ENCODE measurements around the gene THBS3.
"Not testable (repeated sequence)": the region's sequence is repeated elsewhere in the genome, so short reads cannot be mapped to it uniquely, and the experiment has no call there.

The THBS3 gene

DNA sequence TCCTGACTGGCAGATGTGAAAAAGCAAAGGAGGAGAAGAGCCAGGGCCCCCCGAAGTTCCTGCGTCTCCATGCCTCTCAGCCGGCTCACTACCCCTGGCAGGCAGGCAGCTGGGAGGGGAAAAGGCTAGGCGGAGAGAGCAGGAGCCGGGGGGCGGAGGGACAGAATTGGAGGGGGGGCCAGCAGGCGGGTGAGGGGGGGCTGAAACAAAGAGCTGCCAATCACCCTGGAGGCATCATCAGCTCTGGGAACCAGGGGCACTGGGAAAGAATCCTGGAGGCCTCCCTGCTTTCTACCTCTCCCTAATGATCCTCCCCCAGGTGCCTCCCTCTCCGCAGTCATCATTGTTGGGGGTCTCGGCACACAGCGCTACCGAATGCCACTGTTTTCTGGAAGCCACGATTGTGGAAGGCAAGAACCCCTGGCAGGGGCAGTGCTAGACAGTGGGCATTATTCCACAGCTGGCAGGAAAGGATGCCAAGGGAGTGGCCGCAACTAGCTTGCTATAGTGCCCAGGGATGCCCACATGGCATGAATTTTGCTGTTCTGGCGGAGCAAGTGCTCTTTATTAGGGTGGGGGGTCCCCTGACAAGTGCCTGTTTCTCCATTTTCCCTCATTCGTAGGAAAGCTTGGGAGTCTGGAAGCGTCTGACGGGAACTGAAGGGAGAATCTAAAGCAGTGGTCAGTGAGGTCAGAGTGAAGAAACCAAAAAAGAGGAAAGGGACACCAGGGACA, at the start of gene THBS3:
Gene THBS3, minus strand, starts transcription at position 92 of the 735 bp plus-strand sequence. Its CDS starts 21 bp downstream, at position 71.
- Mint-ChIP-seq H3K36me3 (peaks cover 3% of the 10 kb centered on the region), H3K27me3 (no peaks in the 10 kb centered on the region), H3K9me3 (no peaks in the 10 kb centered on the region), H3K27ac (peak within 1 kb of the TSS; percentile 89), H3K4me1 (peaks cover 29% of the 10 kb centered on the region), H3K4me3 (peak within 1 kb of the TSS; percentile 79)
- CTCF ChIA-PET = interaction anchor here (1.3 to 5.4 kb wide), 7 partner anchors 15 to 54 kb away, joined by 5 to 69 read pairs (median 19); partner anchors contain the start of genes KRTCAP2 and SCAMP3
- no peak for DNase-seq

DNA sequence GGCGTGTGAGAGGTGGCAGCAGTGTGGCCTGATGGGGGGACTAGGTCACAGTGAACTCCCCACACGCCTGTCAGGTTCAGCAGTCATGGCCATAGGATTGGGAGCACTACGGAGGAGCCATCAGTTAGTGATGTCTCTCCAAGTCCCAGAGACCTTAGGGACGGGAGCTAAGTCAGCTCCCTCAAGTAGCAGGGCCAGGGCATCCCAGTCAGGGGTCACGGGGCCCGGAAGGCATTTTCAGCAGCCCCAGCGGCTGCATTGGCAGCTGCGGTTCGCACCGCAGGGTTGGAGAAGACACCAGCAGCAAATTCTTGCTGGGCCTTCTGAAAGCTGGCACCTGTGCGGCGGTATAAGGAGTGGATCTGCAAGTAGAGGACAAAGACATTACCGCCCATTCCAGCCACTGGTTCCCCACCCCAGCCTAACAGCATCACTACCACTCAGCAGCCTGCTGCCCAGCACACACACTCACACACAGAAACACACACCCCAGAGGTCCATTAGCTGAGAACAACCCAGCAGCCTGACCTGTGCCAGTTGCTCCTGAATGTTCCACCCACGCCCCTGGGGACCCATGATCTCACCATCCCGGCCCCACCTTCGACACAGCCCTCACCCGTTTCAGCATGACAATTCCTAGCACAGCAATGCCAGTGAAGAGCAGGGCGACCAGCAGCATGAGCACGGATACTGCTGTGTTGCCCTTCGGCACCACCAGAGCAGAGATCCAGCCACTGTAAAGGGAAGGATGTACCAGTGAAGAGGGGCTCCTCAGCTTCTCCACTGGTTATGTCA, 48.6 kb upstream of the THBS3 start:
- CTCF ChIA-PET = interaction anchor here (1.1 to 1.6 kb wide), 3 partner anchors 16 to 67 kb away, joined by 3 to 6 read pairs (median 4); partner anchors contain the start of gene CLK2
- Mint-ChIP-seq H3K4me1 (peaks cover 50% of the 10 kb centered on the region), H3K36me3 (peaks cover 31% of the 10 kb centered on the region), H3K4me3 (peak overlapping the region; percentile 79), H3K27me3 (no peaks in the 10 kb centered on the region), H3K27ac (no peak overlapping the region), H3K9me3 (no peaks in the 10 kb centered on the region)
- DNase-seq = no peak

DNA sequence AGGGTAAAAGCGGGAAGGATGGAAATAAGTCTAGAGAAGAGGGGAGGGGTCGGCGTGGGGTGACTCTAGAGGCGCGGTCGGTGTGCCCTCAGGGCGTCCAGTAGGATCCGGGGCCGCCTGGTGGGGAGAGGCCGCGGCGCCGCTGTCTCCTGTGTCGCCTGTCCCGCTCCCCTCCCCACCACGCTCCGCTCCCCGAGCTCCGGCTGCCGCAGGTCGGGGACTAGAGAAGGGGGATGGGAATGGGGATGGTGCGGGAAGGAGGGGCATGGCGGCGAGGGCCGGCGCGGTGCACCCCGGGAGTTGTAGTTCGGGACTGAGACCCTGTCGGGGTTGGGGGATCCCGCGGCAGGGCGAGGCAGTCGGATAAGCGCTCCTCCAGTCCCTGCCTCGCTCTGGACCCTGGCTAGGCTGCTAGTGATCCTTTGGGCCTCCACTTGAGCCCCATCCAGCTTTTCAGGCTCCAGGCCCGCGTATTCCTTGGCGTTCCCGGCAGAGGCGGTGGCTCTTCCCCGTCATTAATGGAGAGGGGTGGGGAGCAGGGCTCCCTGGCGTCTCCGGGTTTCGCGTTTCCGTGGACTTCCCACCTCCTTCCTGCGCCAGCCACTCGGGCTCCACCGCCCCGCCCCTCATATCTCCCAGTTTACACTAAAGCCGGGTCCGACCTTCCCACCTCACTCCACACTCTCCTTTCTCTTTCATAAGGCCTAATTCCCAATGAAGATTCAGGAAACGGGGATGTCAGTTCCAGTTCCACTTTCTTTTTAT, 47.7 kb upstream of the THBS3 start, which contains the start of gene ENTREP3:
Gene ENTREP3, minus strand, starts transcription at position 241 of the 765 bp plus-strand sequence. CDS start 606 bp downstream, outside the sequence.
- peaks cover 24% of the 10 kb centered on the region for H3K36me3 Mint-ChIP-seq
- CTCF ChIA-PET = interaction anchor here (1.1 to 1.6 kb wide), 3 partner anchors 17 to 68 kb away, joined by 3 to 6 read pairs (median 4); partner anchors contain the start of gene CLK2
- no peaks in the 10 kb centered on the region for H3K9me3 Mint-ChIP-seq
- no peaks in the 10 kb centered on the region for H3K27me3 Mint-ChIP-seq
- peak within 1 kb of the TSS; percentile 79 for H3K4me3 Mint-ChIP-seq
- peak; percentile 88 for DNase-seq
- H3K4me1 Mint-ChIP-seq = peaks cover 50% of the 10 kb centered on the region
- H3K27ac Mint-ChIP-seq = peak within 1 kb of the TSS; percentile 68

DNA sequence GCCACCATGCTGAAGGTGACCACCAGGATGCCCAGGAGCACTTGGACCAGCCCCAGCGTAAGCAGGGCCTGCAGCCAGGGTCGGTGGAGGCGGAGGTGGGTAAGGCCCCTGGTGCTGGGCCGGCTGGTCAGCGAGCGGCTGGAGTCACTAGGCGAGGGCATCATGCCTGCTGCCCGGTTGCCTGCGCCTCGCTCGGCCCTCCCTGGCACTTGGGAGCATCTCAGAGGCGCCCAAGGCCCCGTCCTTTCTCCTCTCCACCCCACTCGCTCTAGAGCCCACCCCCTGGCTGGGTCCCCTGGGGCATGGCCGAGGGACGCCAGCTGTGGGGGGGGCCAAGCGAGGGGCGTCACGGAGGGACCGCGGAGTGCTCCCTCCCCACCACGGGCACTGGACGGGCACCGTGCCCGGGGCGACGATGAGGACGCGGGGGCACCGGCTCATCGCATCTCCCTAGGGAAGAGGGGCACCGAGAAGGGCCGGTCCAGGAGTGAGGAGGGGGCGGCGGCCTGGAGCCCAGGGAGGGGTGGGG, 47.1 kb upstream of the THBS3 start:
- Mint-ChIP-seq H3K4me3 (peak overlapping the region; percentile 79), H3K27me3 (no peaks in the 10 kb centered on the region), H3K36me3 (peaks cover 19% of the 10 kb centered on the region), H3K4me1 (peaks cover 49% of the 10 kb centered on the region), H3K9me3 (no peaks in the 10 kb centered on the region), H3K27ac (no peak overlapping the region)
- CTCF ChIA-PET = no interaction called here
- DNase-seq = no peak

DNA sequence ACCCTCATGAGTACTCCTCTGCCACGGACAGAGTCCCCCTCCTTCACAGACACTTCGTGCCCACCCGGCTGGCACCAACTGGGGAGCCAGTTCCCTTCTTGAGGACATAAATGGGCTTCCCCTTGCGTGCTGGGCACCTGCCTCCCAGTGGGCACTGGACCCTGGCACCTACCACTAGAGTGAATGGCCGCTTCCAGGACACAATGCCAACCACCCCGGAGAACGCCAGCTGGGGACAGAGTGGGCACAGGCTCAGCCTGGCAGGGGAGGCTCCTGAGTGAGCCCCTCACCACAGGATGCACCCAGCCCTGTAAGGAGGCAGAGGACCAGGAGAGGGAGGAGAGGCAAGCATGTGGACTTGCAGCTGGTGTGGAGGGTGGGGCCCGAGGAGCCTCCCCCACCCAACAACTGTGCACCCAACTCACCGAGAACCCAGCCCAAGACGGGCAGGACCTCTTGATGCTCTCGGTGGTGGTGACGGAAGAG, 46.6 kb upstream of the THBS3 start:
- no peak for DNase-seq
- no peaks in the 10 kb centered on the region for H3K9me3 Mint-ChIP-seq
- H3K27me3 Mint-ChIP-seq = no peaks in the 10 kb centered on the region
- peak overlapping the region; percentile 79 for H3K4me3 Mint-ChIP-seq
- H3K4me1 Mint-ChIP-seq = peaks cover 45% of the 10 kb centered on the region
- CTCF ChIA-PET = no interaction called here
- peaks cover 19% of the 10 kb centered on the region for H3K36me3 Mint-ChIP-seq
- H3K27ac Mint-ChIP-seq = peak overlapping the region; percentile 68

DNA sequence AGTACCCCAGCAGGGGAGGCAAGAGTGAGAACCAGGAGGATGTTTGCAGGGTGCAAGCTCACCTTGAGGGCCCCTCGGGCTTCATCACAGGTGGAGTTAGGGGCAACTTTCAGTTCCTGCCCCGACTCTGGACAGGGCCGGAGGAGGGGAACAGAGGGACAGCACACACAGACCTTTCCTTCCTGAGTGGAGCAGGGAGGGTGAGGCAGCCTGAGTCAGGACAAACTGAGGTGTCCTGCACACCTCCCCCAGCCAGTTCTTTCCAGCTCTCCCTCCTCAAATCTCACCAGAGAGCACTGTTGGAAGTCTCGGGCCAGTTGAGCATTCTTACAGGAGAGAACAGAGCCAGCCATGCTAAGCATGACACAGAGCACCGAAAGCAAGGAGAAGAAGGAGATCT, 46.1 kb upstream of the THBS3 start:
- no peaks in the 10 kb centered on the region for H3K9me3 Mint-ChIP-seq
- H3K27ac Mint-ChIP-seq = no peak overlapping the region
- H3K27me3 Mint-ChIP-seq = no peaks in the 10 kb centered on the region
- peaks cover 45% of the 10 kb centered on the region for H3K4me1 Mint-ChIP-seq
- peak overlapping the region; percentile 79 for H3K4me3 Mint-ChIP-seq
- DNase-seq = no peak
- peaks cover 19% of the 10 kb centered on the region for H3K36me3 Mint-ChIP-seq
- CTCF ChIA-PET = no interaction called here

DNA sequence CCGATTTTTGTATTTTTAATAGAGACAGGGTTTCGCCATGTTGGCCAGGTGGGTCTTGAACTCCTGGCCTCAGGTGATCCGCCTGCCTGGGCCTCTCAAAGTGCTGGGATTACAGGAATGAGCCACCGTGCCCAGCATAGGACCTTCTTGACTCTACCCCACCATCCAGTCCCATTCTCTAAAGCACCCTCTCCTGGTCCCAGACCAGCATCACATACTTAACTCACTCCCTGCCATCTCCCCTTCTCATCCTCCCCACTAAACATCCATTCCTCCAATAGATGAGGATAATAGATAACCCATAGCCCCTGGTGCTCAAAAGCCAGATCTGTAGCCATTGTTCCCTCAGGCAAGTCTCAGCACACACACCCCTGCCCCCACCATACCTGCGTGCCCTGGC, 45.5 kb upstream of the THBS3 start:
- H3K27ac Mint-ChIP-seq = no peak overlapping the region

DNA sequence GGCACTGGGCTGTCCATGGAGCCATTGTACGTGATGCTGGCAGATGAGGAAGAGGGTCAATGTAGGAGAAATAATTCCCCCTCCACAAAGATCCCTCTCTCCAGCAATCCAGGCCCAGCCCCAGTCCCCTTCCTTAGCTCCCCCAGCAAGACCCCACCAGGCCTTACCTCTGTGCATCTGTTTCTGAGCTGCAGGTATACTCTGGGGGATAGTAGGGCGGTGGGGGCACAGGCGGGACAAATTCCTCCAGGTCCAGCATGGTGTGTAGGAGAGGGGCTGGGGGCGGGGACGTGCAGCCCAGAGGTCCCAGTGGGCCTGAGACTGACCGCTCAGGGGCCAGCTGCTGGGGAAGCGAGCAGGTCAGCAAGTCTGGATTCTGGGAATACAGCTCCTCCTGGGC, 43.9 kb upstream of the THBS3 start:
- H3K9me3 Mint-ChIP-seq = no peaks in the 10 kb centered on the region
- peaks cover 4% of the 10 kb centered on the region for H3K36me3 Mint-ChIP-seq
- no peaks in the 10 kb centered on the region for H3K27me3 Mint-ChIP-seq
- no peak overlapping the region for H3K4me3 Mint-ChIP-seq
- CTCF ChIA-PET = interaction anchor here (0.5 to 6.2 kb wide), 38 partner anchors 9 to 728 kb away, joined by 3 to 138 read pairs (median 4); partner anchors contain the start of genes CLK2, FDPS, KRTCAP2 and RUSC1
- H3K27ac Mint-ChIP-seq = no peak overlapping the region
- H3K4me1 Mint-ChIP-seq = peaks cover 41% of the 10 kb centered on the region
- DNase-seq = no peak

More for the DNA sequence above, 45.5 kb upstream of the THBS3 start:
- no peak for DNase-seq
- peaks cover 14% of the 10 kb centered on the region for H3K36me3 Mint-ChIP-seq
- H3K27me3 Mint-ChIP-seq = no peaks in the 10 kb centered on the region
- peaks cover 45% of the 10 kb centered on the region for H3K4me1 Mint-ChIP-seq
- H3K9me3 Mint-ChIP-seq = no peaks in the 10 kb centered on the region
- CTCF ChIA-PET = interaction anchor here (3.5 to 5.8 kb wide), 2 partner anchors 27 to 71 kb away, joined by 26 to 138 read pairs; partner anchors contain the start of gene RUSC1
- peak overlapping the region; percentile 79 for H3K4me3 Mint-ChIP-seq

DNA sequence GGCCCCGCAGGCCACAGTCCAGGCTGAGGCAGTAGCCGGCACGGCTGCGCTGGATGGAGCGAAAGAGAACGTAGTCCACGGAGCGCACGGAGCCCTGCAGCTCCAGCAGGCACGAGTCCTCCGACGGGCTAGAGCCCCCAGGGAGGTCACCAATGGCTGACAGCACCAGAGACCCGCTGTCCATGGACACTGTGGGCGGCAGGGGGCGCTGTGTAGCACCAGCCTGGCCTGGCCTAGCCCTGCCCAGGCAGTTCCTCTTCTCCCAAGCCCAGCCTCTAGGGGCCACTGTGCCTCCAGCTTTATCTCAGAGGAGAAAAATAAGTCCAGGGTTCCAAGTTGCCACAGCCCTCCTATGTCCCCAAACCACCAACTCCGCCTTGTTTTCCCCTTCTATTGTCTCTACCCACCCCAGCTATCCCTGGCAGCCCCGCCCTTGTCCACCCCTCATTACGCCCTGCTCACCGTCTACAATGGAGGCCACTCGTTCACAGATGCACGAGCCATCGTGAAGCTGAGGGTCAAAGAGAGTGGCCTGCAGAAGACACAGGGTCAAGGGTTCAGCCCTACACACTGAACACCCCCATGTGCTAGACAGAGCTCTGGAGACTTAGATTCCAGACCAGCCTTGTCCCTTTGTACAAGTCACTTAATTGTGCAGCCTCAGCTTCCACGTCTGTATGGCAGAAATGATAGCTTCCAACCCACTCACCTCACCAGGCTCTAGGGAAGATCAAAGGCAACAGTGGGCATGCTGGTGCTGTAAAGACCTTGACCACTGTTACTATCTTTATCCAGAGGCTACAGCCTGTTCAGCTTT, 43.1 kb upstream of the THBS3 start:
- no peaks in the 10 kb centered on the region for H3K9me3 Mint-ChIP-seq
- H3K4me3 Mint-ChIP-seq = peak overlapping the region; percentile 60
- no peaks in the 10 kb centered on the region for H3K27me3 Mint-ChIP-seq
- CTCF ChIA-PET = interaction anchor here (0.5 to 6.2 kb wide), 43 partner anchors 9 to 729 kb away, joined by 3 to 138 read pairs (median 4); partner anchors contain the start of genes CLK2, FDPS, KRTCAP2 and RUSC1
- H3K36me3 Mint-ChIP-seq = peaks cover 4% of the 10 kb centered on the region
- peaks cover 42% of the 10 kb centered on the region for H3K4me1 Mint-ChIP-seq
- peak; percentile 98 for DNase-seq
- H3K27ac Mint-ChIP-seq = peak overlapping the region; percentile 78

DNA sequence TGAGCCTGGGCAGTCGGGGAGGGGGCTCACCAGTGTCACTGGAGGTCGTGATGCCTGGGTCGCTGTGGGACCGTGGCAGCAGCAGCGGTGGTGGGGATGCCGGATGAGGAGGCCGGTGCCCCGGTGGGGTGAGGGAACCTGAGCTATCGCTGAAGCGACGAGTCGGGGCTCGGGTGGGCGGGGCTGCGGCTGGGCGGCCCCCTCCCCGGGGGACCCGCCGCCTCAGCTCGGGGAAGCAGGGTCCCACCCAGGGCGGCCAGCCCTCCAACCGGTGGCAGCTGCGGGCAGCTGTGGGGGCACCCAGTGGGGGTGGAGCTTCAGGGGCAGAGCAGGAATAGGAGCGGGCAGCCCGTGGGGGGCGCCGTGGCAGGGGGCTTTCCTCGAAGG, 42.5 kb upstream of the THBS3 start:
- H3K27ac Mint-ChIP-seq = peak overlapping the region; percentile 62
- CTCF ChIA-PET = interaction anchor here (0.7 to 6.2 kb wide), 32 partner anchors 9 to 642 kb away, joined by 3 to 138 read pairs (median 6); partner anchors contain the start of genes CLK2, FDPS, KRTCAP2 and RUSC1
- H3K9me3 Mint-ChIP-seq = no peaks in the 10 kb centered on the region
- H3K4me3 Mint-ChIP-seq = peak overlapping the region; percentile 67
- peaks cover 4% of the 10 kb centered on the region for H3K36me3 Mint-ChIP-seq
- peaks cover 39% of the 10 kb centered on the region for H3K4me1 Mint-ChIP-seq
- no peaks in the 10 kb centered on the region for H3K27me3 Mint-ChIP-seq
- no peak for DNase-seq

DNA sequence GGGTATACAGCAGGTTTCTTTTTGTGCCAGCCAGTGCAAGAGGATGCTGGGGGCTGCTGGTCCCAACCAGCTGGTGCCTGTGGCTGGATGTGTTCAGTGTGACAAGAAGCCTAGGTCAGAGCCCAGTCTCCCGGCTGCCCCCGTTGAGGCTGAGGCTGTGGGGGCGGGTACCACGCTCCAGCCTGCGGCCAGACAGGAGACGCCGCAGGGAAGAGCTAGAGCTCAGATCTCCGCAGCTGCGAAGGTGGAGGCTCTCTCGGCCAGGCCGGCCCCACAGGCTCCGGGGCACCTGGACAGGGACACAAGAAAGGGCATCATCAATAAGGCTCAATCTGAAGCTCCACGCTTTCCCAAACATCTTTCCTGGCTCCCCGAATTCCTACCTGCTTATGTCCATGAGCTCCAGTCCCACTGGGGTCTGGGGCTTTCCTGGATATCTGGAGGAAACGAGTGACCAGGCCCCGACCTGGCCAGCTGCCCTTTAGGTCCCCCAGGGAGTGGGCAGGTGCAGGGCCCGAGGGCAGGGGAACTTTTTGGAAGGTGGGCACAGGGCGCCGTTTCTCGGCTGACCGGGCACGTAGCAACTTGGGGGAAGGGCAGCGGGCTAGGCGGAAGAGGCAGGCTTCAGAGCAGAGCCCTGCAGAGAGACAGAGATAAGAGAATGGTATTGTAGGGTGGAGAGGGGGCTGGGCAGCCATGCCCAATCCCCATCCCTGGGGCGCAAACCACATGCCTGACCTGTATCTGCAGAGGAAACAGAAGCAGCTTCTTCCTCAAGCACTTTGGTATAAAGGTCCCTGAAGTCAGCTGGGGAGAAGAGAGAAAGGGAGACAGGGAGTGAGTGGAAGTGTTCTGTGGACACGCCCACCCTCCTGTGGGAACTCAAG, 40.2 kb upstream of the THBS3 start:
- peaks cover 1% of the 10 kb centered on the region for H3K9me3 Mint-ChIP-seq
- CTCF ChIA-PET = interaction anchor here (1.5 to 6.2 kb wide), 4 partner anchors 12 to 76 kb away, joined by 4 to 138 read pairs (median 48); partner anchors contain the start of genes FDPS, RUSC1 and SCAMP3
- no peak for DNase-seq
- peaks cover 9% of the 10 kb centered on the region for H3K36me3 Mint-ChIP-seq
- peaks cover 40% of the 10 kb centered on the region for H3K4me1 Mint-ChIP-seq
- H3K4me3 Mint-ChIP-seq = no peak overlapping the region
- H3K27ac Mint-ChIP-seq = no peak overlapping the region
- H3K27me3 Mint-ChIP-seq = peaks cover 5% of the 10 kb centered on the region

DNA sequence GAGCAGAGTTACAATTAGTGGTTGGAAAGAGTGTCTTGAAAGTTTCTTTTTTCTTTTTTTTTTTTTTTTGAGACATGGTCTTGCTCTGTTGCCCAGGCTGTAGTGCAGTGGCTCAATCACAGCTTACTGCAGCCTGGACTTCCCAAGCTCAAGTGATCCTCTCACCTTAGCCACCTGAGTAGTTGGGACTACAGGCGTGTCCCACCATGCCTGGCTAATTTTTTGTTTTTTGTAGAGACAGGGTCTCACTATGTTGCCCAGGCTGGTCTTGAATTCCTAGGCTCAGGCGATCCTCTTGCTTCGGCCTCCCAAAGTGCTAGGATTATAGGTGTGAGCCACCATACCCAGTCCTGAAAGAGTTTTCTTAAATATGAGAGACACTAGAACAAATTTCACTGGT, 39.1 kb upstream of the THBS3 start:
- H3K4me1 Mint-ChIP-seq = peaks cover 48% of the 10 kb centered on the region
- not testable (repeated sequence) for H3K27ac Mint-ChIP-seq

More for the DNA sequence above, 39.1 kb upstream of the THBS3 start:
- H3K36me3 Mint-ChIP-seq, H3K4me3 Mint-ChIP-seq, DNase-seq, H3K9me3 Mint-ChIP-seq, H3K27me3 Mint-ChIP-seq: not testable (repeated sequence)
- CTCF ChIA-PET = interaction anchor here (1.5 to 6.2 kb wide), 2 partner anchors 43 to 60 kb away, joined by 4 to 39 read pairs; partner anchors contain the start of gene FDPS
